NOMO-1 treated with DMSO at 0.1 percent for 48 hours (cell line): Measurements from ENCODE around the gene ZFHX3.

ENCODE experiments used
- DNase-seq: peaks from one replicate; lab custom pipeline; 2025; ENCODE audit not compliant: unreplicated experiment; lab: John Stamatoyannopoulos, UW

The ZFHX3 gene

DNA sequence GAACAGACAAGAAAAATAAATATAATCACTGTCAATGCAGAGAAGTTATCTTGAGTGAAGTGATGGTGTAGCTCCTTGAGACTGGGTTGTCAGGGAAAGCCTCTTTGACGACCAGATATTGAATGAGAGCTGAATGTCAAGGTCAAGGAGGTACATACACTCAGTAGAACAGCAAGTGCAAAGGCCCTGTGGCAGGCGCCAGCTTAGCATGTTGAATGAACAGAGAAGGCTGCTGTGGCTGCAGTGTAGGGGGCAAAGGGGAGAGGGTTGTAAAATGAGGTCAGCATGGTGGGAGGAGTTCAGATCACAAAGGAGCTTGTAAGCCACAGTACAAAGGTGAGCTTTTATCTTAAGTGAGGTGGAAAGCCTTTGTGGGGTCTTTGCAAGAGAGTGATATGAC lies 111.5 kb downstream of the ZFHX3 start:
- no peak for DNase-seq

DNA sequence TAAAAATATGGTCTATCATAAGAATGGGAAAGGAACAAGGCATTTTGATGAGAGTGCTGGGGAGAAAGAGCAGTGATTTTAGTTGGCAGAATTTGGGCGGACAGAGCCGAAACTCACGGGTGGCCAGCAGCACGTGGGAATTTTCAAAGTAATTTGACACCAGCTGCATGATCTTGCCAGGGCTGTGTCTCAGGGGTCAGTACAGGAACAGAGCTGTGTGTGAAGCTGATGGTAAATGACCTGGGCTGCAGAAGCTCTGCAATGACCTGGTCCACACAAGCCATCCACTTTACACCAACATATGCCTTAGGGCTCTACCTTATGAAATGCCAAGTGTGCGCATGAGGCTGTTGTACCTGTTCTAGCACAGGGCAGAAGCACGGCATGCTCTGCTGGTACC lies 112.0 kb downstream of the ZFHX3 start:
- no peak for DNase-seq

DNA sequence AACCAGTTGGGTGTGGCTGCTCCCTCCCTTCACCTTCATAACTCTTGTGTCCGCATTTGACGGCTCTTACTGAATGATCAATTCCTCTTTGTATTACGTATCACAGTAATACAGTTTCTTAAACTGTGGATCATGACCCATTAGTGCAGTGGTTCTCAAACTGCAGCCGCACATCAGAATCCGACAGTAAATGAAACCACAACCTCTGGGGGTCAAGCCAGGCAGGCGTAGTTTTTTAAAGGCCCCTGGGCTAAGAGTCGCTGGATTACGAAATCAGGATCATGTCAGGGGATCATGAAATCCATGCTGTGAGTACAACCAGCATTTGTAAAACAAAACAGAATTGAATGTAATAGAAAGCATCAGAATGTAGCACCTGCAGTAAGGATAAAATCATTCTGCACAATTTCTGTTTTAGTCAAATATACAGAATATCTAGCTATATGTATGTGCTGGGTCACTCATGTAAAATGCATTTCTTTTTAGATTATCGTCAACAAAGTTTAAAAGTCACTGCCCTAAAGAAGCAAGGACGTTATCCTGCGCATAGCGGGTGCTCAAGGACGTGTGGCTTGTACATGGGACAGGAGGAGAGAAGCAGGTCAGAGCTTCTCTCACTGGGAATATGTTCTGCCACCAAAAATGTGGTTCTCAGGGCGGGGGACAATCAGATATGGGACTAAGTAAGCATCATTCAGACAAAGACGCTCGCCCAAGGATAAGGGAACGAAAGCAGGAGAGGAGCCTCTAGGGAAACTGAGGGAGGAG lies 113.1 kb downstream of the ZFHX3 start:
- DNase-seq, result peak; percentile 73

DNA sequence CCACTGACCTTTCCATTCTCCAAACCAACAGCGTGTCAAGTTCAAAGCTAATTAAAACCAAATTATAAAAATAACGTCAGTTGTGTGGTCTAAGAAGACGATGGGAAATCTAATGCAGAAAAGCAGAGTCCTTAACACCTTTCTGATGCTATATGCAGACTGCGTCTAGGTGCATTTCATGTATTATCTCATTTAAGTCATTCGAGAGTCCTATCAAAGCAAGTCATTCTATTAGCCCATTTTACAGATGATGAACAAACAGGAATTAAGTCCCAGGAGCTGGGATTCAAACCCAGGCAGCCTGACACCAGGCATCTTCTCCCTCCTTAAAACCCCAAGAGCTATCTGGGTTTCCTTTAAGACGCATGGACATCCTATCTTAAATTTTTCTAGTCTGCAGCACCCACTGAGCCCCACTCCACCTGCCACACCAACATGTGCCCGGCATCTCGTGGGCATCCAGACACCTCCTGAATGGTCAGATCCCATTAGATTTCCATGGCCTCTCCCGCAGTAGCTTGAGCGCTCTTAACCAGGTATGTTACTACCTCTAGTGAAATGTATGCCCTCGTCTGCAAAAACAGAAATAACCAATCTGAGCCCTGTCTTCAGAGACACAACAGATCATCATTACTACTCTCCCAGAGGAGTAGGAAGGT lies 115.1 kb downstream of the ZFHX3 start:
- no peak for DNase-seq

DNA sequence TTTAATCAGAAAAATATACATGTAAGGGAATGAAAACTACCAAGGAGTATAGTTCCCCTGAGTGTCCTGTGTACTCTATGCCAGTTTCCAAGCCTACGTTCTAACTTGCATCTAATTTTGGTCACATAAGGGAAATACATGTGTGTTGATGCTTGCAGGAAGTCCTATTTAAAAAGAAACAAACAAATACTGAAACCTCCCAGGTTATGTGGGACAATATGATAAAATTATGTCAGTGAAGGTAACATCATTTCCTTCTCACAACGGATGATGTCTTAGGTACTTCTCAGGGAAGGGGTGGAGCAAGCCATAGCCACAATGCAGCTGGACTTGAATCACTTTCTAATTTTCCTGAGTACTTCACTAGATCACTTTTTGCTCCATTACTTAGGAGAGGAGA lies 115.9 kb downstream of the ZFHX3 start:
- DNase-seq, result peak; percentile 39

DNA sequence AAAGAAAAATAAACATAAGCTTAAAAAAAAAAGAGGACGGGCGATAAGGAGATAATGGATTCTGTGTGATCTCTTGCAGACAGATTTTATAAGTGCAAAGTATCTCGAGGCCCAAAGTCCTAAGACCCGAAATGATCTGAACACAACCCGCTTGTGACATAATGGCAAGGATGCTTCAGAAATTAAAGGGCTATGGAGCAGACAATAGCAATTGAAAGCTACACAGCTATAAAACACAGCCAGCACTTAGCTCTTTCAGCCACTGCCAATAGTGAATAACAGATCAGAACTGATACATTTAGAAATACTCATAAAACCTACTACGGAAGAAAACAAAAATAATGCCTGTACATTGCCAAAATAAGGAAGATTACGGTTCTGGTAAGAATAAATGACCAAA lies 117.5 kb downstream of the ZFHX3 start:
- no peak for DNase-seq

DNA sequence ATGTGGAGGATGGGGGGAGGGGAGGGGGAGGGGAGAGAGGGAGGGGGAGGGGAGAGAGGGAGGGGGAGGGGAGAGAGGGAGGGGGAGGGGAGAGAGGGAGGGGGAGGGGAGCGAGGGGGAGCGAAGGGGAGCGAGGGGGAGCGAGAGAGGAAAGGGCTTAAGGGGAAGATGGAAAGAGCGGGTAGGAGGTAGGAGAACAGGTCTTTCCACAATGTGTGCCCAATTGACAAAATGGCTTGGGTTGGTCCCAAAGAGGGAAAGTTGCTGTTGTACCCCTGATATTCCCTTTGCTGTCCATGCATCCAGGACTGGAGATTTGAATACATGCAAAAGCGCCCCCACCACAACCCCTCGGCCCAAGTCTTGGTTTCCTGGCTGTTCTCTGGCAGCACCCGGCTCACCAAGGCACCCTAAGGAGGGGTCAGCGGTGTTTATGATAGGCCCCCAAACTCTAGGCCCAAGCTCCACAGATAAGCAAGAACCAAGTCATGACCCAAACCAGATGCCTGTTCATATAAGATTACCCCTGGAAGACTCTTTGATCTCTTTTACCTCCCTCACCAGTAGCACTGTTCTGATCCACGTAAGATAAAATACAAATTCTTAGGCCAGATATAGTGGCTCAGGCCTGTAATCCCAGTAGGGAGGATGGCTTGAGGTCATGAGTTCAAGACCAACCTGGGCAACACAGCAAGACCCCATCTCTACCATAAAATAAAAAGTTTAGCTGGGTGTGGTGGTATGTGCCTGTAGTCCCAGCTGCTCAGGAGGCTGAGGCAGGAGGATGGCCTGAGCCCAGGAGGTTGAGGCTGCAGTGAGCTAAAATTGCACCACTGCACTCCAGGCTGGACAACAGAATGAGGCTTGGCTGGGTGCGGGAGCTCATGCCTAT lies 119.6 kb downstream of the ZFHX3 start:
- no peak for DNase-seq

DNA sequence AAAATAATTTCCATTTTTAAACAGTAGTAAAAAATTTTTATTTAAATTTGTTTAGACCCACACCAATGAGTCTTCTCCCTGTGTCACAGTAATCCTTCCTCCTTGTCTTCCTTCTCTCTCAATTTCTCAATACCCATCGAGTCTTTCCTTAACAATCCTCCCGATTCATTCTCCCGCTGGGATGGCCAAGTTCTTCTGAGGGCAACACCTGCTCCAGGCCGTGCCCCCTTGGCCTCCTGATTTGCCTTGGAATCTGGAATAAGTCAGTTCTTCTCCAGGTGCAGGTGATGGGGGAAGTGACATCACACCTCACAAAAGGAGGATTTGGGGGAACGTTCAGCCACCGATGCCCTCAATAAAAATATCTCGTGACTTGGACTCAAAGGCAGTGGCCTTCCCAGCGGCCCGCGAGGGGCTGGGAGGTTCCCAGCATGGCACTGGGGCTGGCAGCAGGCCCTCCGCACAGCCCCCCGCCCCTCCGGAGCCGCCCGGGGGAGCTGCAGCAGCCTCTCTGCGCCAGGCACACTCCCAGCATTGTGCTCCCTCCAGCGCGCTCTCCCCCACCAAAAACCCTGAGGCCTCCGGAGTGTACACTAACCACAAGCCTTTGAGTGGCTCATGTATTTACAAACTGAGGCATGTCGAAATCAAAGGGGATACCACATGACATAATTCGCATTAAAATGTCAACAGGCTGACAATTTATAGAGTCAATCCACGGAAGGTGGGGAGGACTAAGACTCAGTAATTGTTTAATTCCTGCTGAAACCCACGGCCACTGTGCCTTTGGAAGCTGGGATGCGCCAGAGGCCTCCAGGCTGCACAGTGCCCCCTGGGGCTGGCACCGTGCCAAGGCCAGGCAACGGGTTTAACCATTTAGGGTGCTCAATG lies 120.5 kb downstream of the ZFHX3 start:
- peak; percentile 95 for DNase-seq

DNA sequence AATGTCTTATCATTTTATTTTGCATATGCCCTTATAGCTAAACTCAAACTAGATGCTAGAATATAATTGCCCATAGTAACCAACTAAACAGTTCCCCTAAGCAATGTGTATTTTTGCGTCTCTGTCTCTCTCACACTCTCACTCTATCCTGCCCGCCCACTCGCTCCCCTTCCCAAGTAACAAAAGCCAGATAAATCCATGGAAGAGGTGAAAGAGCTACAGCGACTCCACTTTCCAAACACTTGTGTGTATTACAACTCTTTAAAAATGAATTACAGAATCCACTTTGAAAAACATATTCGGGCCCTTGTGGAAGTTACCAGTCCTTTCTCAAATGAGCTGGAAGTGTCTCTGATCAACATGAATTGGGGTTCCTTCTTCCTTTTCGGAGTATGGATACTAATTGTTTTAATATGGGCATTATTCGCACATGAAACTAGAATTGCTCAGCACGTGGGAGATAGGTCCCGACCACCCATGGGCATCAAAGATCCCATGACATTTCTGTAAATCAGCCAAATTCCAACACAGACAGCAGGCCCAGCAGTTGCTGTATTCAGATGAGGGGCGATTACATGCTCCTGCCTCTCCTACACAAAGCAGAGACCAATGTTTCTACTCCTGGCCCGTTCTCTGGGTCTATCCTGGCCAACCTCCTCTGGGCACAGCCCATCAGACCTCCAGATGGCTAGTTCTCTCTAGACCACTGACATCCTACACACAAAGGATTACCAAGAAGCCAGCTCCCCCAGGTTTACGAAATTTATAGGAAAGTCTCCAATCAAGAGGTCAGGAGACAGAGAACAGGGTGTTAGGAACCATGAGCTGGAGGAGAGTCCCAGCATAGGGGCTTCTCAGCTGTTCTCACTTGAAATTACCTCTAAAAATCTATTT lies 121.5 kb downstream of the ZFHX3 start:
- no peak for DNase-seq

DNA sequence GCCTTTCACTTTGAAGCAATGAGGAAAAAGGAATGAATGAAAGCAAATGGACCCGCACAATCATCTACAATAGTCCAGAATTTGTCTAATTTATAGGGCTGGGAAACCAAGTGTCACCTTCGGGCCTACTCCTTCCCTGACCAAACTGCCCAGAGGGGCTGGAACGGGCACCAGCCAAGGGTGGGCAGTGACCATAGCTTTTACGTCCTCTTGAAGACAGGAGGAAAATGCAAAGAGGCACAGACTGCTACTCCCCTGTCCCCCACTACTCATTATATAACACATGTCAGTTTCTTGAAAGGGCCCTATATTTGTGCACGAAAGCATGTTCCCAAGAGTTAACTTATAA lies 122.3 kb downstream of the ZFHX3 start:
- DNase-seq, result no peak

DNA sequence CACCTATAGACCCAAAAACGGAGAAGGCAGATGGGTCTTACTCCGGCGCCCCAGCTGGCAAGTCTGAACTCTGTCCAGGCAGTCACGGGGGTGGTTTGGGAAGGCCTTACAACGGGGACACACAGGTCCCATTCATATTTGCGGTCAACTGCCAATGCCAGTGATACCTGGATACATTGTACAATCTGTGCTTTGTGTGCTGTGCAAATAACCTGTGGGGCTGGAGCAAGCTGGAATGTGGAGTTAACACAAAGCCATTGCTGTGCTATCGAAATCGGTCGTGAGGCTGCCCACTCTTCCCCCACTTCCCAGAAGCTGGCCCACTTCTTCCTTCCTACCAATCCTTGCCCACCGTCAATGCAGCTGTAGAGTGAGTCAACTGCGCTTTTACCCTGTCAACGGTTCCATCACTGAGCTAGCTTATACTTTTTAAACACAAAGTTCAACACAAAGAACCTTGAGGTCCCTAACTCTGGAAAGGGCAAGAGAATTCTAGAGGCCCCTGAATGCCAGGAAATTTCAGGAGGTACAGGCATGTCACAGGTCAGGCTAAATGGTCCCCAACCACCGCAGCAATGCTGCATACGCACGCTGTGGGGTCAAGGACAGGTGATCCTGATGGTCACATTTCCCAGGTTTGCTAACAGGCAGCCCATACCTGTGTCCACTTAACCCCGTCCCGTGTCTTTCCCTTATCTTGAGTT lies 122.8 kb downstream of the ZFHX3 start:
- no peak for DNase-seq

DNA sequence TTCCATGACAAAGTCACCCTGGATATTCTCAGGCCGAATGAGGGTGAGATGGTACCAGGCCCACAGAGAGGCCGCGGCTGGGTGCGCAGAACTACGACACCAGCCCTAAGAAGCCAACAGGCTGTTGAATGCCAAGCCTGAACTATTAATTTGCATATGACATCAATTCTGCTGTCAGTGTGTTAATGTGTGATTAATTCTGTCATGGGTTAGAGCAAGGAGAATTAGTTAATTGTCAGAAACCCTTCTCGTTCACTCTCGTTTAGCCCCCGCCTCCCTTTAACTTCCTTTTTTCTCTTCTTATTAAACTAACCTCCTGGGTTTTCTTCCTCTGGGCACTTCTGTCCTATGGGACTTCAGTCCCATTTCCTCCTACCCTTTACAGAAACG lies 123.4 kb downstream of the ZFHX3 start:
- peak; percentile 40 for DNase-seq

DNA sequence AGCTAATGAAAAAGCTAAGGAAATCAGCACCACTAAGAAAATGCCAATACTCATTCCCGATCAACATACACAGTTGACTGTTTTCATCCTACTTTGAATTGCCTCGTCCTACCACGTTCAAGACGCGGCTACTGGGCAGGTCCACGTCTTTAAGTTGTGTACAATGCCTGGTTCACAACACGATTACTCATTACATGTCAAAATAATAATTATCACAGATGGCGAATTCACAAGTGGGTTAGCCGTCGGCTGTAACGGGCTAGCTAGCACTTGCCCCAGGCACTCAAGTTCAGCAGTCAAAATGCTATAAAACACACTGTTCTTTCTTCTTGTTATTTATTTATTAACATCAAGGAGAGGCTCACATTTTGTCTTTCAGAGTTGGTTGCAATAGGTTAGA lies 124.2 kb downstream of the ZFHX3 start:
- DNase-seq, result no peak

DNA sequence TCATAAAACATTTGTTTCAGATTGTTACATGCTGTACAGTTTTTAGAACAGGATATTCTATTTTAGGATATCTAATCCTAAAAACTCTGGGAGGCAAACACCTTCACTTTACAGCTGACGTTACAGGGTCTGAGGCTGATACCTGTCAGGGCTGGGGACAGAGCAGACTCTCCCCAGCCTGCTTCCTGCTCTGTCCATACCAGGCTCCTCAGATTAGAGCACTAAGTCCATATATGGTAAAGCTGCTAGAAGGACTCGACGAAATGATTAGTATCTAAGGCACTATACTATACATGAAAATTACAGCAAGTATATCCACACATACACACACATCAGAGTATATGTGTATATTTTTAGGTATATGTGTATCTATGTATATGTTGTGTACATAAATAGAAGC lies 125.2 kb downstream of the ZFHX3 start:
- DNase-seq, result no peak

DNA sequence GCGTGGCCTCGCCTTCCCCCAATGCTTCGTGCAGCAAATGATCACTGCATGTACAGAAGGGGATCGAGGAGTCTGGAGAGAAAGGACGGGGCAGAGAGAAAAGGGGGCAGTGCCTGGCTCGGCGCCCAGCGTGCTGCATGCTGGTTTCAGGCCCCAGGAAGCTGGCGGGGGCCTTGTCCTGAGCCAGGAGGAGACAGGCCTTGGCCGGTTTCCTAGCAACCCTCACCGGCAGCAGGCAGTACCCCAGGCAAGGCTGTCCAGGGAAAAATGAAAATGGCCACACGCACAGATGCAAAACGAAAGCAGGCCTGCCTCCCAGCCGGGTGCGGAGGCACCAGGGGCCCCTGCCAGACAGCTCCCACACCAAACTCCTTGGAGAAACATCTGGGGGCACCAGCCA lies 126.3 kb downstream of the ZFHX3 start:
- no peak for DNase-seq

DNA sequence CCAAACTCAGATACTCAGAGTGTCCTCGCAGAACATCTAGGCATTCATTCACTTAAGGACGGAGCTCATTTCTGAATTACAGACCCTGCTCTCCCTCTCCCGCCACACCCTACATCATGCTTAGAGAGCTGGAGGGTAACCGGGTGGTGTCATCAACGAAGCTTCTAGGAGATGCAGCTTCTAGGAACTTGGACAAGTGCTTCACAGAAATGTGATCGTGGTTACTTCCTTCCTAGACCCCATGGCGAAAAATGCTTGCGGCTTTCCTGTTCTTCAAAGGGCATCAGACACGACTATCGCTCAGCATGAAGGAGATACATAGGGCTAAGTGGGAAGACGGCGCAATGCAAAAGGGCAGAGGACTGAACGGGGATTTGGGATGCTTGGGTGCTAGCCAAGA lies 126.8 kb downstream of the ZFHX3 start:
- DNase-seq, result no peak

DNA sequence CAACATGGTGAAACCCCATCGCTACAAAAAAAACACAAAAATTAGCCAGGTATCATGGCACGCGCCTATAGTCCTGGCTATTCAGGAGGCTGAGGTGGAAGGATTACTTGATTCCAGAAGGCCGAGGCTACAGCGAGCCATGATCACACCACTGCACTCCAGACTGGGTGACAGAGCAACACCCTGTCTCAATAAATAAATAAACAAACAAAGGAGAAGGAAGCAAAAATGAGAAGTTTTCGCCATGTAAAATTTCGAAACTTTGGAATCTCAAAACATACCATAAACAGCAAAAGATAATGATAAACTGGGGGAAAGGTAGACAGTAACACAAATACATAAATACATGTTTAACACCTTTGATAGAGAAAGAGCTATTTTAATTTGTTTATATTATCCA lies 130.9 kb downstream of the ZFHX3 start:
- DNase-seq, result no peak

DNA sequence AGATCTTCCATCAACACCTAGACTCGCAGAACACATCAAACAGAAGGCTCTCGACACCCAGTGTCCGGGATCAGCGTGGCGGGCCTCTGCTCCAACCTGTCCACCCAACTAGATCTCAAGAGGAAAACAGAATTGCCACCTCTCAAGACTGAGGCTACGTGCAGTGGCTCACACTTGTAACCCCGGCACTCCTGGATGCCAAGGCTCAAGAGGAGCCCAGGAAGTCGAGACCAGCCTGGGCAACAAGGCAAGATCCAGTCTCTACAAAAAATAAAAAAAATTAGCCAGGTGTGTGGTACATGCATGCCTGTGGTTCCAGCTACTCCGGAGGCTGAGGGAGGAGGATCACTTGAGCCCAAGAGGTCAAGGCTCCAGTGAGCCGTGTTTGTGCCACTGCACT lies 132.6 kb downstream of the ZFHX3 start:
- no peak for DNase-seq

DNA sequence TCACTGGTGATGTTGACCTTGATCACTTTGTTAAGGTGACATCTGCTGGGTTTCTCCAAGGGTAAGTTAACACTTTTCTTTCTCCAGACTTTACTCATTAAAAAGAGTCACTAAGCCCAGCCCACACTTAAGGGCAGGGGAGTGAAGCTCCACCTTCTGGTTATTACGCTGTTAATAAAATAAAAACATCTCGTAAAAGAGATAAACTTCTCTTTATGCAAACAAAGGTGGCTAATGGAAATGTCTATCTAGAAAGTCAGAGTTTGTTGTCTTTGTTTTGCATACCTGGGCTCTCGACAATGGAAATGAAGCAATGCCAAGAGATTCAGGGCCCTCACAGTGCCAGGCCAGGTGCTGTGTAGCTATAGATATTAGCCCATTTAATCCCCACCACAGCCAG lies 134.4 kb downstream of the ZFHX3 start:
- DNase-seq, result no peak
